Type B pancreatic cell (in vitro differentiated cells): ENCODE results near the gene TENT4A. TPM values are rescaled to one million over a fixed set of nuclear protein-coding genes. Genes with fewer than 3 reads are reported as not detected.

Experiments used
- DNase-seq: peaks from one replicate; pipeline ENCODE4 v3.0.0; 2021; ENCODE audit warnings: mixed read lengths; ENCODE audit not compliant: unreplicated experiment; ENCODE audit errors: extremely low spot score
- H3K27ac Mint-ChIP-seq: 2 replicates; pipeline ENCODE4 v1.8.0; 2021; ENCODE audit warnings: mild to moderate bottlenecking, mixed read lengths
- H3K27me3 Mint-ChIP-seq: 2 replicates; pipeline ENCODE4 v1.8.0; 2021; ENCODE audit warnings: mixed read lengths
- H3K36me3 Mint-ChIP-seq: 2 replicates; pipeline ENCODE4 v1.8.0; 2021; ENCODE audit warnings: mixed read lengths
- H3K4me1 Mint-ChIP-seq: one replicate; pipeline ENCODE4 v1.8.0; 2021; ENCODE audit warnings: mixed read lengths; ENCODE audit not compliant: unreplicated experiment
- H3K4me3 Mint-ChIP-seq: 2 replicates; pipeline ENCODE4 v1.8.0; 2021; ENCODE audit warnings: mild to moderate bottlenecking, mixed read lengths
- H3K9me3 Mint-ChIP-seq: 2 replicates; pipeline ENCODE4 v1.8.0; 2021; ENCODE audit warnings: mixed read lengths
- CTCF ChIP-seq: fragments of 200-600 bp; sonication (generic); conservative IDR thresholded peaks from 2 replicates; pipeline ENCODE4 v1.5.0; 2021; ENCODE audit warnings: antibody characterized with exemption, mild to moderate bottlenecking
- total RNA-seq: library from RNA; stranded (reverse); gene quantifications from 2 replicates; pipeline ENCODE4 v1.2.1, GENCODE V29; 2021; ENCODE audit warnings: low replicate concordance

TENT4A gene
- total RNA-seq, 1 donor from 2014 or later = 34.1 TPM

DNA sequence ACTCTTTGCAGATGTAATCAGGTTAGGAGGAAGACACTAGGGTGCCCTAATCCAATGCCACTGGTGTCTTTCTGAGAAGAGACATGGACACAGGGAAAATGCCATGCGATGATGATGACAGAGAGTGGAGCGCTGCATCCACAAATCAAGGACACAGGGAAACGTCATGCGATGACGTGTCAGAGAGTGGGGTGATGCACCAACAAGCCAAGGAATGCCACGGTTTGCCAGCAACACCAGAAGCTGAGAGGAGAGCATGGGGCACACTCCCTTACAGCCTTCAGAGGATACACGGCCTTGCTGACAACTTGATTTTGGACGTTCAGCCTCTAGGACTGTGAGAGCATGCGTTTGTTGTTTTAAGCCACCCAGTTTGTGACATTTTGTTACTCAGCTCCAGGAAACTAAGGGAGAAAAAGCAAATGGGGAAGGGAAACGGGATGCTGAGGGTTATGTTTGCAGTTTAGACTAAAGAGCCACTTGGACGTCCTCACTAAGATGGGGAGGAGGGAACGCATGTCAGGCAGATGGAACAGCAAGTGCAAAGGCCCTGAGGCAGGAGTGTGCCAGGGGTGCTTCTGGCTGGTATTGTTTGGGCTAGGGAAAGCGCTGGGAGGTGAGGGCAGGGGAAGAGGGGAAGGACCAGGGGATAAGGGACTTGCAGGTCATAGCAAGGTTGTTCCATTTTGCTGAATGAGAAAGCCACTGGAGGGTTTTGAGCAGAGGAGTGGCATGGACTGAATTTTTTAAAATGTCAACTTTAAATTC lies 2.5 kb upstream of the TENT4A start:
- TF ChIP-seq CTCF = no peak
- Mint-ChIP-seq H3K4me1 (peaks cover 16% of the 10 kb centered on the region), H3K4me3 (peak overlapping the region; percentile 72), H3K9me3 (no peaks in the 10 kb centered on the region), H3K27me3 (peaks cover 10% of the 10 kb centered on the region), H3K27ac (peak overlapping the region; percentile 94), H3K36me3 (no peaks in the 10 kb centered on the region)
- peak; percentile 32 for DNase-seq

GRCh38 chr5:6711409-6712141 lies 1.7 kb upstream of the TENT4A start:
- DNase-seq = peak; percentile 15
- Mint-ChIP-seq H3K4me3 (peak overlapping the region; percentile 92), H3K4me1 (peaks cover 25% of the 10 kb centered on the region), H3K27me3 (peaks cover 10% of the 10 kb centered on the region), H3K36me3 (no peaks in the 10 kb centered on the region), H3K9me3 (no peaks in the 10 kb centered on the region), H3K27ac (peak overlapping the region; percentile 94)
- no peak for TF ChIP-seq CTCF

DNA sequence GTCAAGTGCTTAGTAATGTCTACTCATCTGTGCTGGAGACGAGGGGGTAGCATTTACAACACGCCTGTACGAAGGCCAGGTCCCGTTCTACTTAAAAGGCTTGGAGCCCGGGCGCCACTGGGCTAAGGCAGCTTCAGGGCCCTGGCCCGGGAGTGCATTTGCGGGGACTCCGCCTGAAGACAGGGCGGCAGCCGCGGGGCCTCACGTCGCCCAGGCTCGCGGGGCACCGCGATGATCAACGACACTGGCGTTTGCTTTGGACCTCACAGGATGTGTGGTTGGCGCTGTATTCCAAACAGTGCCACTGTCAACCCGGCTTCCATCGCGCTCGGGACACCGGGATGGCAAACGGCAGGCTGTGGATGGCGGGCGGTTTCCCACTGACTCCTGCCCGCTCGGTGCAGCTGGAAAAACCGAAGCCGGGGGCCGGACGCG lies 1.1 kb upstream of the TENT4A start:
- Mint-ChIP-seq H3K9me3 (no peaks in the 10 kb centered on the region), H3K4me3 (peak overlapping the region; percentile 92), H3K27me3 (peaks cover 9% of the 10 kb centered on the region), H3K36me3 (no peaks in the 10 kb centered on the region), H3K27ac (peak overlapping the region; percentile 94), H3K4me1 (peaks cover 30% of the 10 kb centered on the region)
- peak; percentile 75 for DNase-seq
- peak; percentile 26 for TF ChIP-seq CTCF

GRCh38 chr5:6712577-6713273 lies 507 bp upstream of the TENT4A start:
- Mint-ChIP-seq H3K9me3 (no peaks in the 10 kb centered on the region), H3K36me3 (no peaks in the 10 kb centered on the region), H3K4me3 (peak overlapping the region; percentile 92), H3K27me3 (peaks cover 5% of the 10 kb centered on the region), H3K4me1 (peaks cover 36% of the 10 kb centered on the region), H3K27ac (peak overlapping the region; percentile 94)
- no peak for TF ChIP-seq CTCF
- DNase-seq = peak; percentile 99

- Mint-ChIP-seq H3K27me3 (peaks cover 5% of the 10 kb centered on the region), H3K4me1 (peaks cover 53% of the 10 kb centered on the region), H3K27ac (peak overlapping the region; percentile 79), H3K4me3 (peak overlapping the region; percentile 92), H3K36me3 (peaks cover 4% of the 10 kb centered on the region), H3K9me3 (no peaks in the 10 kb centered on the region)
- DNase-seq = peak; percentile 67
- no peak for TF ChIP-seq CTCF
Measured at GRCh38 chr5:6714226-6715041, 1.2 kb downstream of the TENT4A start.
